HG02870 (cell line): ENCODE data around the gene AHCYL2.
A peak's percentile ranks its signal among the peaks of the same experiment; 100 is the strongest.
"Not testable (repeated sequence)": the region's sequence is repeated elsewhere in the genome, so short reads cannot be mapped to it uniquely, and the experiment has no call there.

Experiments
- ATAC-seq: cut with Tn5 transposase; IDR thresholded peaks from one replicate; pipeline ENCODE4 v1.9.1; 2021; ENCODE audit warnings: mild to moderate bottlenecking, moderate library complexity; ENCODE audit not compliant: unreplicated experiment

AHCYL2 gene

GRCh38 chr7:129347330-129347729 lies 122.5 kb downstream of the AHCYL2 start:
- no peak for ATAC-seq

GRCh38 chr7:129348023-129348740 lies 123.4 kb downstream of the AHCYL2 start:
- no peak for ATAC-seq

GRCh38 chr7:129351320-129351719 lies 126.5 kb downstream of the AHCYL2 start:
- no peak for ATAC-seq

GRCh38 chr7:129353104-129353503 lies 128.3 kb downstream of the AHCYL2 start:
- ATAC-seq, result not testable (repeated sequence)

- ATAC-seq, result no peak
Observed at GRCh38 chr7:129354428-129355157, 129.8 kb downstream of the AHCYL2 start.

- ATAC-seq, result no peak
Observed at GRCh38 chr7:129356176-129356575, 131.3 kb downstream of the AHCYL2 start.

GRCh38 chr7:129359176-129359575 lies 134.3 kb downstream of the AHCYL2 start:
- ATAC-seq, result no peak

- ATAC-seq, result no peak
Observed at GRCh38 chr7:129359638-129360037, 134.8 kb downstream of the AHCYL2 start.

GRCh38 chr7:129361771-129362170 lies 136.9 kb downstream of the AHCYL2 start:
- no peak for ATAC-seq

- no peak for ATAC-seq
Observed at GRCh38 chr7:129362496-129362895, 137.7 kb downstream of the AHCYL2 start.

GRCh38 chr7:129367349-129367699 lies 142.5 kb downstream of the AHCYL2 start:
- ATAC-seq, result no peak

GRCh38 chr7:129367700-129368388 lies 143.0 kb downstream of the AHCYL2 start:
- peak; percentile 58 for ATAC-seq

- peak; percentile 36 for ATAC-seq
Observed at GRCh38 chr7:129368389-129368986, 143.7 kb downstream of the AHCYL2 start.

GRCh38 chr7:129369447-129369846 lies 144.6 kb downstream of the AHCYL2 start:
- ATAC-seq, result not testable (repeated sequence)

GRCh38 chr7:129370812-129371211 lies 146.0 kb downstream of the AHCYL2 start:
- ATAC-seq, result no peak

GRCh38 chr7:129371487-129371886 lies 146.7 kb downstream of the AHCYL2 start:
- no peak for ATAC-seq

- ATAC-seq, result no peak
Observed at GRCh38 chr7:129373651-129374428, 149.0 kb downstream of the AHCYL2 start.

GRCh38 chr7:129375141-129375938 lies 150.5 kb downstream of the AHCYL2 start:
- no peak for ATAC-seq

- ATAC-seq, result peak; percentile 61
Observed at GRCh38 chr7:129376076-129376777, 151.4 kb downstream of the AHCYL2 start.
